Trophoblast cell (in vitro differentiated cells and primary cell): ENCODE results near the gene KRTAP1-4.

ENCODE experiments used
- DNase-seq, 2 donors: peaks; one replicate each; pipeline ENCODE4 v3.0.0-alpha.2; 2016
- H2AFZ ChIP-seq: 2 replicates; pipeline ENCODE4 v1.6.1; 2013; ENCODE audit warnings: low read length, moderate library complexity, mild to moderate bottlenecking; ENCODE audit not compliant: insufficient read depth, poor library complexity
- H2AK5ac ChIP-seq: 2 replicates; pipeline ENCODE4 v1.6.1; 2013; ENCODE audit warnings: mild to moderate bottlenecking, low read length
- H2BK120ac ChIP-seq: 2 replicates; pipeline ENCODE4 v1.6.1; 2013; ENCODE audit warnings: low read length, mild to moderate bottlenecking, moderate library complexity; ENCODE audit not compliant: insufficient read depth, poor library complexity
- H2BK12ac ChIP-seq: 2 replicates; pipeline ENCODE4 v1.6.1; 2013; ENCODE audit warnings: mild to moderate bottlenecking, low read length, moderate library complexity
- H2BK5ac ChIP-seq: 2 replicates; pipeline ENCODE4 v1.6.1; 2013; ENCODE audit warnings: low read length, low read depth, moderate library complexity, mild to moderate bottlenecking; ENCODE audit not compliant: poor library complexity
- H3K14ac ChIP-seq: 2 replicates; pipeline ENCODE4 v1.6.1; 2013; ENCODE audit warnings: mild to moderate bottlenecking, low read length
- H3K18ac ChIP-seq: 2 replicates; pipeline ENCODE4 v1.6.1; 2013; ENCODE audit warnings: mild to moderate bottlenecking, low read length
- H3K23ac ChIP-seq: 2 replicates; pipeline ENCODE4 v1.6.1; 2013; ENCODE audit warnings: low read length
- H3K27ac ChIP-seq: 2 replicates; pipeline ENCODE4 v1.5.1; 2013; ENCODE audit warnings: low read depth, mild to moderate bottlenecking, inconsistent platforms, low read length, moderate library complexity
- H3K27me3 ChIP-seq: 2 replicates; pipeline ENCODE4 v1.6.1; 2013; ENCODE audit warnings: inconsistent platforms, mild to moderate bottlenecking, low read length, moderate library complexity; ENCODE audit not compliant: insufficient read depth
- H3K36me3 ChIP-seq, 2 experiments: 1 replicate in 1 of 2; 2 replicates in 1 of 2; pipeline ENCODE4 v1.6.1; 2013; ENCODE audit warnings: low read length in 2 of 2, mild to moderate bottlenecking in 2 of 2, moderate library complexity in 1 of 2; ENCODE audit not compliant: insufficient read depth in 2 of 2, control insufficient read depth in 1 of 2
- H3K4ac ChIP-seq: 2 replicates; pipeline ENCODE4 v1.6.1; 2013; ENCODE audit warnings: low read depth, mild to moderate bottlenecking, low read length, moderate library complexity
- H3K4me1 ChIP-seq, 2 experiments: 1 replicate in 1 of 2; 2 replicates in 1 of 2; pipeline ENCODE4 v1.6.1; 2013; ENCODE audit warnings: low read length in 2 of 2, mild to moderate bottlenecking in 2 of 2, moderate library complexity in 1 of 2; ENCODE audit not compliant: insufficient read depth in 2 of 2, control insufficient read depth in 1 of 2
- H3K4me2 ChIP-seq: 2 replicates; pipeline ENCODE4 v1.6.1; 2013; ENCODE audit warnings: inconsistent platforms, mild to moderate bottlenecking, low read length, moderate library complexity
- H3K4me3 ChIP-seq: 2 replicates; pipeline ENCODE4 v1.5.1; 2013; ENCODE audit warnings: mild to moderate bottlenecking, low read depth, low read length, inconsistent platforms
- H3K79me1 ChIP-seq: one replicate; pipeline ENCODE4 v1.6.1; 2013; ENCODE audit warnings: low read length
- H3K79me2 ChIP-seq: 2 replicates; pipeline ENCODE4 v1.6.1; 2013; ENCODE audit warnings: low read length, mild to moderate bottlenecking; ENCODE audit not compliant: control insufficient read depth, insufficient read depth, poor library complexity
- H3K9ac ChIP-seq: 2 replicates; pipeline ENCODE4 v1.6.1; 2013; ENCODE audit warnings: mild to moderate bottlenecking, low read length
- H3K9me3 ChIP-seq: 2 replicates; pipeline ENCODE4 v1.6.1; 2013; ENCODE audit warnings: low read depth, mild to moderate bottlenecking, control low read depth, inconsistent platforms, low read length; ENCODE audit not compliant: insufficient read depth
- H4K12ac ChIP-seq: 2 replicates; pipeline ENCODE4 v1.6.1; 2013; ENCODE audit warnings: low read depth, mild to moderate bottlenecking, low read length, moderate library complexity
- H4K8ac ChIP-seq: 2 replicates; pipeline ENCODE4 v1.6.1; 2013; ENCODE audit warnings: low read depth, mild to moderate bottlenecking, low read length, moderate library complexity
- H4K91ac ChIP-seq: one replicate; pipeline ENCODE4 v1.6.1; 2013; ENCODE audit warnings: low read depth, mild to moderate bottlenecking, low read length, moderate library complexity
- WGBS: extraction: QIAGEN DNeasy Blood & Tissue Kit; methylation state at CpG from one replicate; pipeline ENCODE4 v1.1.7; 2013; ENCODE audit warnings: missing lambda C conversion rate; ENCODE audit not compliant: insufficient read length, insufficient coverage; ENCODE audit errors: extremely low coverage; 5-methylcytosine and 5-hydroxymethylcytosine counted together

The KRTAP1-4 gene

DNA sequence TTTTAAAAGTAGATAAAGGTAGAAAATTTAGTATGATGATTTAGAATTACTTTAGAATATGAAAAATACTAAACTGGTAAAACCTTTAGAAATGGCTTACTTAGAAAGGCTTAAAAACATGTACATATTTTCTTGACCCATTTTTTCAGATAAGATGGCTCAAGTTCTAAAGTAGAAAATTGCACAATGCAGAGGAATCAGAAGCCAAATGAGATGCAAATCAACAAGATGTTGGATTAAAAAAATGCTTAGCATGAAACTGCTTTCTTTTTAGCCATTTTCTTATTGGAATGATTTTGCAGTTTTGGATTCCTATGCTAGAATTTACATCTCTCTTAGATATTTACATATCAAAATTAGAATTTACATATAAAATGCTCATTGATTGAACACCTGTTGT is 19.6 kb downstream of the KRTAP1-4 start:
- H3K9me3 ChIP-seq: no peaks in the 10 kb centered on the region
- H3K23ac ChIP-seq: no peak overlapping the region
- no peak overlapping the region for H3K18ac ChIP-seq
- no peak overlapping the region for H3K27ac ChIP-seq
- no peaks in the 10 kb centered on the region for H3K79me2 ChIP-seq
- no peak overlapping the region for H3K4me2 ChIP-seq
- H3K14ac ChIP-seq: no peak overlapping the region
- no peak overlapping the region for H4K12ac ChIP-seq
- no peak overlapping the region for H2BK5ac ChIP-seq
- no peak for DNase-seq
- peaks cover 2% of the 10 kb centered on the region for H3K79me1 ChIP-seq
- H3K4ac ChIP-seq: no peak overlapping the region
- H3K9ac ChIP-seq: no peak overlapping the region
- no peaks in the 10 kb centered on the region for H3K27me3 ChIP-seq
- H2AK5ac ChIP-seq: no peak overlapping the region
- no peak overlapping the region for H4K91ac ChIP-seq
- H3K4me3 ChIP-seq: no peak overlapping the region
- H3K4me1 ChIP-seq: peaks cover 4% of the 10 kb centered on the region in 2 experiments
- no peak overlapping the region for H4K8ac ChIP-seq
- no peak overlapping the region for H2BK12ac ChIP-seq
- no peaks in the 10 kb centered on the region for H3K36me3 ChIP-seq
- H2BK120ac ChIP-seq: no peak overlapping the region
- no peak overlapping the region for H2AFZ ChIP-seq

DNA sequence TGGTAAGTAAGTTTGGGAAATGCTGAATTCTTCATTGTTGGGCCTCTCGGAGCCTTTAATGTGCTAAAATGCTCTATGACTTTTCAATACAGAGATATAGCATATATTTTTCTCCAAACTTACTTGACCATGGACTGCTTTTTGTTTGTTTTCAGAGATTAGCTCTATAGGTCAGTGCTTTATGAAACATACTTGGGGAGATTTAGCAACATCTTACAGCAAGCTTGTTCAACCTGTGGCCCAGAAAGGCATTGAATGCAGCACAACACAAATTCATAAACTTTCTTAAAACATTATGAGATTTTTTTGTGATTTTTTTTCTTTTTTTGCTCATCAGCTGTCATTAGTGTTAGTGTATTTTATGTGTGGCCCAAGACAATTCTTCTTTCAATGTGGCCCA is 20.1 kb downstream of the KRTAP1-4 start:
- no peak overlapping the region for H2AFZ ChIP-seq
- no peak overlapping the region for H3K27ac ChIP-seq
- H3K79me2 ChIP-seq: no peaks in the 10 kb centered on the region
- no peak overlapping the region for H2BK120ac ChIP-seq
- peaks cover 2% of the 10 kb centered on the region for H3K79me1 ChIP-seq
- no peaks in the 10 kb centered on the region for H3K9me3 ChIP-seq
- no peak overlapping the region for H4K8ac ChIP-seq
- H4K12ac ChIP-seq: no peak overlapping the region
- H2AK5ac ChIP-seq: no peak overlapping the region
- DNase-seq: no peak
- H2BK12ac ChIP-seq: no peak overlapping the region
- no peak overlapping the region for H3K4me3 ChIP-seq
- no CpG with 5 or more reads among the region's 1 CpG for WGBS
- H3K4me1 ChIP-seq: peaks cover 4% of the 10 kb centered on the region in 2 experiments
- no peak overlapping the region for H3K18ac ChIP-seq
- H3K4ac ChIP-seq: no peak overlapping the region
- H3K4me2 ChIP-seq: no peak overlapping the region
- H3K9ac ChIP-seq: no peak overlapping the region
- H3K23ac ChIP-seq: no peak overlapping the region
- no peaks in the 10 kb centered on the region for H3K27me3 ChIP-seq
- H2BK5ac ChIP-seq: no peak overlapping the region
- no peak overlapping the region for H3K14ac ChIP-seq
- no peak overlapping the region for H4K91ac ChIP-seq
- H3K36me3 ChIP-seq: no peaks in the 10 kb centered on the region

DNA sequence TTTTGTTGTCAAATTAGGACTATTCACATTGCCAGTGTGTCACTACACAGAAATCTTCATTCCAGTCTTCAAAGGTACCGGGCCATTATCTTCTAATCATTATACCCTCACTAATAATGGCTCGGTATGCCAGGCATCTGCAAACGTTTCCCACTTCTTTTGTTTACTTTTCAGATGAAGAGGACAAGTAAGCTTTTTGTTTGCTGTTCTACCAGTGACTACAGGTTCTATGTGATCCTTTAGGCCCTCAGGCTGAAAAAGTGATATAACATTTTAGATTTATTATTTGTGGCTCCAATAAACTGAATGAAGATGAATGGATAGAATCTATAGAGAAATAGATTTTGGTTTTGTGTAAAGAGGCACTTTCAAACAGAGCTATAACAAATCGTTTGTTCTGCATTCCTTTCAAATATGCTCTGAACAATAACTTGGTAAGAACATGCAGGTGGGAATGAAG is 20.7 kb downstream of the KRTAP1-4 start:
- no peaks in the 10 kb centered on the region for H3K9me3 ChIP-seq
- no peak overlapping the region for H3K9ac ChIP-seq
- H3K14ac ChIP-seq: no peak overlapping the region
- H3K18ac ChIP-seq: no peak overlapping the region
- no peak overlapping the region for H3K4me3 ChIP-seq
- DNase-seq: peak in 1 of 2 donors; percentile 40
- no peak overlapping the region for H2AK5ac ChIP-seq
- no peak overlapping the region for H3K4me2 ChIP-seq
- no peaks in the 10 kb centered on the region for H3K27me3 ChIP-seq
- H4K8ac ChIP-seq: no peak overlapping the region
- H3K79me2 ChIP-seq: no peaks in the 10 kb centered on the region
- no peak overlapping the region for H3K4ac ChIP-seq
- peaks cover 2% of the 10 kb centered on the region for H3K79me1 ChIP-seq
- H3K36me3 ChIP-seq: no peaks in the 10 kb centered on the region
- no peak overlapping the region for H3K27ac ChIP-seq
- peaks cover 4% of the 10 kb centered on the region in 2 experiments for H3K4me1 ChIP-seq
- no peak overlapping the region for H3K23ac ChIP-seq
- H2BK5ac ChIP-seq: no peak overlapping the region
- no peak overlapping the region for H2BK12ac ChIP-seq
- H4K12ac ChIP-seq: no peak overlapping the region
- no peak overlapping the region for H2AFZ ChIP-seq
- no CpG with 5 or more reads among the region's 4 CpGs for WGBS
- H2BK120ac ChIP-seq: no peak overlapping the region
- H4K91ac ChIP-seq: no peak overlapping the region

DNA sequence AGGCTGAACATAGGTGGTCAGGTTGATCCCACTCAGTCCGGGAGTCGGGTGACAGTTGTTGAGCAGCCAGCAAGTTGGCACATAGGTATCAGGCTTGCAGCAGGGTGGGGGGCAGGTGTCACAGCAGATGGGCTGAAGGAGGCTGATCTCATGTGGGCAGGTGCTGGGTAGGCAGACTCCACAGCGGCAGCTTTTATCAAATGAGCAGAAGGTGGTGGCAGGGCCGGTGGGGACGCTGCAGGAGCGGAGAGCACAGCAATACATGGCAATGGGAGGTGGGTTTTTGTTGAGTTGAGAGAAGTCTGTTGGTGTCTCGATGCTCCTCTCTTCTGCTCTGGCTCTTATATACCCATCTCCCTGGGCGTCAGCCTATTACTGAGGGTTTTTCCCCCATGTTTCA is 21.2 kb downstream of the KRTAP1-4 start, which contains the start of gene KRTAP3-1:
KRTAP3-1 (minus strand) TSS at position 318 of the 400 bp plus-strand sequence; CDS start at position 264, 54 bp downstream.
- Histone ChIP-seq H3K4me3 (no peak within 1 kb of the TSS), H3K36me3 (no peaks in the 10 kb centered on the region), H2AK5ac (no peak within 1 kb of the TSS), H3K4ac (no peak within 1 kb of the TSS), H4K12ac (no peak within 1 kb of the TSS), H3K4me1 (peaks cover 4% of the 10 kb centered on the region in 2 experiments), H3K27me3 (no peaks in the 10 kb centered on the region), H3K79me2 (no peaks in the 10 kb centered on the region), H2BK120ac (no peak within 1 kb of the TSS), H3K27ac (no peak within 1 kb of the TSS), H3K23ac (no peak within 1 kb of the TSS), H3K4me2 (no peak within 1 kb of the TSS), H2BK5ac (no peak within 1 kb of the TSS), H2BK12ac (no peak within 1 kb of the TSS), H2AFZ (no peak within 1 kb of the TSS), H4K8ac (no peak within 1 kb of the TSS), H3K18ac (no peak within 1 kb of the TSS), H4K91ac (no peak within 1 kb of the TSS), H3K79me1 (peaks cover 2% of the 10 kb centered on the region), H3K9me3 (no peaks in the 10 kb centered on the region), H3K14ac (peak within 1 kb of the TSS; percentile 13), H3K9ac (no peak within 1 kb of the TSS)
- no peak for DNase-seq
- no CpG with 5 or more reads among the region's 8 CpGs for WGBS
